HCT116 (cell line): ENCODE data around the gene PDE9A. TPM values are rescaled to one million over a fixed set of nuclear protein-coding genes. Genes with fewer than 3 reads are reported as not detected.

ENCODE experiments used
- ATAC-seq: fragments of 200-7000 bp; cut with Tn5 transposase; 2 replicates; pipeline ENCODE4 v1.9.1; 2020; ENCODE audit warnings: mild to moderate bottlenecking, moderate library complexity
- BruUV-seq: library from RNA; stranded (reverse); fragments of 400-500 nt; replicated peaks from 2 replicates; lab custom pipeline; 2021; lab: Mats Ljungman, UMichigan
- CTCF ChIA-PET: fragments of 300-600 bp; sonication (Branson Sonifier 250); formaldehyde crosslinking; loops from one replicate; lab custom pipeline; 2021; ENCODE audit warnings: antibody characterized with exemption; lab: Charles Lee
- POLR2A ChIA-PET: fragments of 300-600, 350-600 bp; sonication (Branson Sonifier 250); formaldehyde crosslinking; loops from one replicate; lab custom pipeline; 2021; ENCODE audit warnings: antibody characterized with exemption; lab: Charles Lee
- RAD21 ChIA-PET, 2 experiments: fragments of 300-600 bp; sonication (Branson Sonifier 250); formaldehyde crosslinking; loops; one replicate each; lab custom pipeline; 2023; ENCODE audit warnings: low total read pairs in 2 of 2; ENCODE audit not compliant: uncharacterized antibody in 2 of 2, unreplicated experiment in 2 of 2, low non-redundant PET in 1 of 2; lab: Charles Lee
- DNase-seq: peaks from one replicate; pipeline ENCODE4 v3.0.0-alpha.2; 2010; ENCODE audit warnings: low read depth, low spot score
- H2AFZ ChIP-seq: fragments of 200-600 bp; shearing (Covaris generic), sonication (generic); 2 replicates; pipeline ENCODE4 v1.6.1; 2017; ENCODE audit warnings: low read depth, mixed run types, mixed read lengths, antibody characterized with exemption, low read length; ENCODE audit not compliant: poor library complexity, severe bottlenecking
- H3K27ac ChIP-seq: 2 replicates; pipeline ENCODE4 v1.5.1; 2012; ENCODE audit warnings: low read depth, low read length
- H3K27me3 ChIP-seq: fragments of 200-600 bp; sonication (generic); 2 replicates; pipeline ENCODE4 v1.6.1; 2016; ENCODE audit warnings: mixed run types, low read length, mixed read lengths; ENCODE audit not compliant: insufficient read depth
- H3K36me3 ChIP-seq, 2 experiments: fragments of 200-500 bp in 1 of 2; fragments of 200-600 bp in 1 of 2; sonication (Bioruptor generic) in 1 of 2; sonication (generic) in 1 of 2; 2 replicates each; pipeline versions ENCODE4 v1.5.1 to v1.6.1; 2014 to 2016; ENCODE audit warnings: low read length in 2 of 2, inconsistent platforms in 1 of 2, mixed read lengths in 1 of 2, mixed run types in 1 of 2; ENCODE audit not compliant: insufficient read depth in 2 of 2, control insufficient read depth in 1 of 2
- H3K4me1 ChIP-seq, 2 experiments: fragments of 200-600 bp in 1 of 2; sonication (generic) in 1 of 2; 2 replicates each; pipeline versions ENCODE4 v1.5.1 to v1.6.1; 2012 to 2017; ENCODE audit warnings: low read length in 2 of 2, inconsistent platforms in 1 of 2, mild to moderate bottlenecking in 1 of 2, mixed read lengths in 1 of 2, mixed run types in 1 of 2, moderate library complexity in 1 of 2; ENCODE audit not compliant: insufficient read depth in 2 of 2, control insufficient read depth in 1 of 2
- H3K4me2 ChIP-seq: fragments of 200-600 bp; sonication (generic); 2 replicates; pipeline ENCODE4 v1.6.1; 2017; ENCODE audit warnings: mixed run types, low read length, mixed read lengths
- H3K4me3 ChIP-seq, 2 experiments: fragments of 200-600 bp in 1 of 2; sonication (generic) in 1 of 2; replicated peaks in 1 of 2; 2 replicates each; pipeline ENCODE4 v1.5.1; 2011 to 2016; ENCODE audit warnings: low read length in 2 of 2, control low read depth in 1 of 2, low read depth in 1 of 2, mild to moderate bottlenecking in 1 of 2, mixed read lengths in 1 of 2, mixed run types in 1 of 2
- H3K79me2 ChIP-seq: fragments of 200-600 bp; sonication (generic); 2 replicates; pipeline ENCODE4 v1.6.1; 2017; ENCODE audit warnings: mild to moderate bottlenecking, mixed run types, low read length, moderate library complexity, mixed read lengths; ENCODE audit not compliant: insufficient read depth
- H3K9ac ChIP-seq: fragments of 200-600 bp; sonication (generic); 2 replicates; pipeline ENCODE4 v1.6.1; 2016; ENCODE audit warnings: low read length, mixed read lengths
- H3K9me2 ChIP-seq: fragments of 200-600 bp; sonication (generic), shearing (Covaris generic); 2 replicates; pipeline ENCODE4 v1.6.1; 2017; ENCODE audit warnings: mixed run types, mild to moderate bottlenecking, moderate library complexity; ENCODE audit not compliant: insufficient read depth
- H3K9me3 ChIP-seq, 2 experiments: fragments of 200-500 bp in 1 of 2; fragments of 200-600 bp in 1 of 2; sonication (Bioruptor generic) in 1 of 2; sonication (generic) in 1 of 2; 2 replicates each; pipeline ENCODE4 v1.6.1; 2014 to 2017; ENCODE audit warnings: low read length in 2 of 2, mixed read lengths in 2 of 2, inconsistent platforms in 1 of 2, low read depth in 1 of 2, mild to moderate bottlenecking in 1 of 2, mixed run types in 1 of 2, moderate library complexity in 1 of 2; ENCODE audit not compliant: control insufficient read depth in 1 of 2, insufficient read depth in 1 of 2
- H4K20me1 ChIP-seq: fragments of 200-600 bp; sonication (generic), shearing (Covaris generic); 2 replicates; pipeline ENCODE4 v1.6.1; 2017; ENCODE audit warnings: mixed run types, mild to moderate bottlenecking, moderate library complexity; ENCODE audit not compliant: insufficient read depth
- CBX3 ChIP-seq: IDR thresholded peaks from 2 replicates; pipeline ENCODE4 v1.6.1; 2012; ENCODE audit warnings: low read depth
- CTCF ChIP-seq, 3 experiments: fragments of 200-600 bp in 1 of 3; sonication (generic) in 1 of 3; IDR thresholded peaks in 2 of 3; conservative IDR thresholded peaks in 1 of 3; 2 replicates each; pipeline ENCODE4 v1.5.1; 2012 to 2017; ENCODE audit warnings: low read depth in 2 of 3, low read length in 2 of 3, antibody characterized with exemption in 1 of 3, borderline replicate concordance in 1 of 3, control low read depth in 1 of 3, mild to moderate bottlenecking in 1 of 3, mixed read lengths in 1 of 3, mixed run types in 1 of 3, moderate library complexity in 1 of 3; ENCODE audit not compliant: insufficient read depth in 1 of 3
- EGR1 ChIP-seq: IDR thresholded peaks from 2 replicates; pipeline ENCODE4 v1.6.1; 2012; ENCODE audit warnings: low read depth
- ELF1 ChIP-seq: IDR thresholded peaks from 2 replicates; pipeline ENCODE4 v1.6.1; 2012; ENCODE audit warnings: low read depth, borderline replicate concordance
- EZH2 ChIP-seq: fragments of 200-600 bp; sonication (generic); IDR thresholded peaks from 2 replicates; pipeline ENCODE4 v1.6.1; 2017; ENCODE audit warnings: antibody characterized with exemption, mixed run types
- MAX ChIP-seq: IDR thresholded peaks from 2 replicates; pipeline ENCODE4 v1.6.1; 2012
- POLR2A ChIP-seq: IDR thresholded peaks from 2 replicates; pipeline ENCODE4 v1.7.0; 2011; ENCODE audit warnings: borderline replicate concordance; ENCODE audit not compliant: insufficient read depth, insufficient read length; ENCODE audit errors: extremely low read depth
- POLR2AphosphoS5 ChIP-seq: IDR thresholded peaks from 2 replicates; pipeline ENCODE4 v1.6.1; 2011; ENCODE audit warnings: mild to moderate bottlenecking, low read depth, low read length, moderate library complexity
- SIN3A ChIP-seq: IDR thresholded peaks from 2 replicates; pipeline ENCODE4 v1.6.1; 2012; ENCODE audit warnings: low read depth
- SP1 ChIP-seq: IDR thresholded peaks from 2 replicates; pipeline ENCODE4 v1.6.1; 2012; ENCODE audit warnings: low read depth
- SRF ChIP-seq: IDR thresholded peaks from 2 replicates; pipeline ENCODE4 v1.6.1; 2012; ENCODE audit warnings: low read depth
- YY1 ChIP-seq: IDR thresholded peaks from 2 replicates; pipeline ENCODE4 v1.6.1; 2011; ENCODE audit warnings: low read length, low read depth, moderate library complexity, mild to moderate bottlenecking; ENCODE audit not compliant: insufficient replicate concordance; ENCODE audit errors: extremely low read depth
- ZBTB33 ChIP-seq: IDR thresholded peaks from 2 replicates; pipeline ENCODE4 v1.6.1; 2011; ENCODE audit warnings: mild to moderate bottlenecking, low read length, moderate library complexity; ENCODE audit not compliant: insufficient replicate concordance; ENCODE audit errors: extremely low read depth
- ZFX ChIP-seq: fragments of 450-650 bp; IDR thresholded peaks from 2 replicates; pipeline ENCODE4 v1.6.1; 2017
- ZNF274 ChIP-seq: fragments of 200-500 bp; sonication (Bioruptor generic); IDR thresholded peaks from 2 replicates; pipeline ENCODE4 v1.6.1; 2014; ENCODE audit warnings: mild to moderate bottlenecking, low read depth, low read length, inconsistent platforms
- intact Hi-C: fragments of 100-400 bp; cut with micrococcal nuclease; formaldehyde crosslinking; loops from 2 replicates; pipeline ENCODE4 v1.10.0; 2022
- total RNA-seq: library from RNA; stranded (reverse); gene quantifications from one replicate; pipeline ENCODE4 v1.2.1, GENCODE V29; 2021; ENCODE audit not compliant: unreplicated experiment
- TF ChIP-seq, protein P1 (sequence below): IDR thresholded peaks from 2 replicates; pipeline ENCODE4 v1.6.1; 2012
- TF ChIP-seq, protein P2 (sequence below): IDR thresholded peaks from 2 replicates; pipeline ENCODE4 v1.6.1; 2012; ENCODE audit warnings: low read depth

PDE9A gene
- total RNA-seq, 1 experiment from 2014 or later, result 31.4 TPM

GRCh38 chr21:42811960-42812359, 158.5 kb downstream of the PDE9A start:
- ChIA-PET POLR2A (no interaction called here), RAD21 (no interaction called here), CTCF (no interaction called here)
- no peak overlapping the region for H2AFZ ChIP-seq
- no peaks in the 10 kb centered on the region for H3K79me2 ChIP-seq
- no peaks in the 10 kb centered on the region for H3K36me3 ChIP-seq
- peaks cover 0 to 12% of the 10 kb centered on the region in 2 experiments; a peak in 1 of 4 replicates for H3K9me3 ChIP-seq
- BruUV-seq, result no TSS peak
- peaks cover 4% of the 10 kb centered on the region; the same call in 1 of the 2 replicates for H3K27me3 ChIP-seq
- no peak overlapping the region for H3K27ac ChIP-seq
- DNase-seq, result no peak
- H3K4me1 ChIP-seq, result no peaks in the 10 kb centered on the region
- no peaks in the 10 kb centered on the region for H4K20me1 ChIP-seq
- no peak overlapping the region for H3K4me2 ChIP-seq
- H3K9ac ChIP-seq, result no peak overlapping the region
- ATAC-seq, result no peak
- TF ChIP-seq CTCF (IDR thresholded peaks at IDR 0.05 in 2 of 3, conservative IDR thresholded peaks at IDR 0.05 in 1 of 3; ENCODE audit: borderline replicate concordance in 1 of 3, insufficient read depth in 1 of 3, low read depth in 2 of 3, low read length in 2 of 3) (no peak), ZFX (no peak), POLR2AphosphoS5 (no peak), EZH2 (no peak), YY1 (no peak), SP1 (no peak), CBX3 (no peak), POLR2A (no peak), EGR1 (no peak), SIN3A (no peak), ELF1 (no peak), ZNF274 (no peak), SRF (no peak), ZBTB33 (no peak), MAX (no peak)
- TF ChIP-seq, protein P1, sequence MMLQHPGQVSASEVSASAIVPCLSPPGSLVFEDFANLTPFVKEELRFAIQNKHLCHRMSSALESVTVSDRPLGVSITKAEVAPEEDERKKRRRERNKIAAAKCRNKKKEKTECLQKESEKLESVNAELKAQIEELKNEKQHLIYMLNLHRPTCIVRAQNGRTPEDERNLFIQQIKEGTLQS, result no peak
- TF ChIP-seq, protein P2, sequence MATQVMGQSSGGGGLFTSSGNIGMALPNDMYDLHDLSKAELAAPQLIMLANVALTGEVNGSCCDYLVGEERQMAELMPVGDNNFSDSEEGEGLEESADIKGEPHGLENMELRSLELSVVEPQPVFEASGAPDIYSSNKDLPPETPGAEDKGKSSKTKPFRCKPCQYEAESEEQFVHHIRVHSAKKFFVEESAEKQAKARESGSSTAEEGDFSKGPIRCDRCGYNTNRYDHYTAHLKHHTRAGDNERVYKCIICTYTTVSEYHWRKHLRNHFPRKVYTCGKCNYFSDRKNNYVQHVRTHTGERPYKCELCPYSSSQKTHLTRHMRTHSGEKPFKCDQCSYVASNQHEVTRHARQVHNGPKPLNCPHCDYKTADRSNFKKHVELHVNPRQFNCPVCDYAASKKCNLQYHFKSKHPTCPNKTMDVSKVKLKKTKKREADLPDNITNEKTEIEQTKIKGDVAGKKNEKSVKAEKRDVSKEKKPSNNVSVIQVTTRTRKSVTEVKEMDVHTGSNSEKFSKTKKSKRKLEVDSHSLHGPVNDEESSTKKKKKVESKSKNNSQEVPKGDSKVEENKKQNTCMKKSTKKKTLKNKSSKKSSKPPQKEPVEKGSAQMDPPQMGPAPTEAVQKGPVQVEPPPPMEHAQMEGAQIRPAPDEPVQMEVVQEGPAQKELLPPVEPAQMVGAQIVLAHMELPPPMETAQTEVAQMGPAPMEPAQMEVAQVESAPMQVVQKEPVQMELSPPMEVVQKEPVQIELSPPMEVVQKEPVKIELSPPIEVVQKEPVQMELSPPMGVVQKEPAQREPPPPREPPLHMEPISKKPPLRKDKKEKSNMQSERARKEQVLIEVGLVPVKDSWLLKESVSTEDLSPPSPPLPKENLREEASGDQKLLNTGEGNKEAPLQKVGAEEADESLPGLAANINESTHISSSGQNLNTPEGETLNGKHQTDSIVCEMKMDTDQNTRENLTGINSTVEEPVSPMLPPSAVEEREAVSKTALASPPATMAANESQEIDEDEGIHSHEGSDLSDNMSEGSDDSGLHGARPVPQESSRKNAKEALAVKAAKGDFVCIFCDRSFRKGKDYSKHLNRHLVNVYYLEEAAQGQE, result no peak
- TF ChIP-seq, all 23 proteins: peak for 0
- intact Hi-C loops, result no loop called here
- Histone ChIP-seq H3K4me3 (no peak overlapping the region), H3K9me2 (no peaks in the 10 kb centered on the region)
